Activated CD8-positive, alpha-beta T cell treated with anti-CD3 and anti-CD28 coated beads for 36 hours (primary cell): Measurements from ENCODE around the gene CACNA2D3. TPM values are rescaled to one million over a fixed set of nuclear protein-coding genes. Genes with fewer than 3 reads are reported as not detected.

Experiments
- ATAC-seq: fragments of 200-7000 bp; cut with Tn5 transposase; one replicate; pipeline ENCODE4 v1.10.0; 2021; ENCODE audit warnings: mild to moderate bottlenecking, moderate library complexity
- CTCF ChIA-PET: fragments of 350-600 bp; sonication (Branson Sonifier 250); formaldehyde crosslinking; loops from one replicate; lab custom pipeline; 2021; ENCODE audit warnings: antibody characterized with exemption; lab: Charles Lee
- POLR2A ChIA-PET: fragments of 350-600 bp; sonication (Branson Sonifier 250); formaldehyde crosslinking; loops from one replicate; lab custom pipeline; 2021; ENCODE audit warnings: antibody characterized with exemption; lab: Charles Lee
- DNase-seq: peaks from one replicate; pipeline ENCODE4 v3.0.0-alpha.2; 2020
- H3K27ac Mint-ChIP-seq: one replicate; pipeline ENCODE4 v1.8.0; 2021; ENCODE audit warnings: mild to moderate bottlenecking, mixed read lengths
- H3K27me3 Mint-ChIP-seq: one replicate; pipeline ENCODE4 v1.8.0; 2021; ENCODE audit warnings: mixed read lengths
- H3K36me3 Mint-ChIP-seq: one replicate; pipeline ENCODE4 v1.8.0; 2021; ENCODE audit warnings: low read depth, mixed read lengths
- H3K4me1 Mint-ChIP-seq: one replicate; pipeline ENCODE4 v1.8.0; 2021; ENCODE audit warnings: low read depth, mixed read lengths
- H3K4me3 Mint-ChIP-seq: one replicate; pipeline ENCODE4 v1.8.0; 2021; ENCODE audit warnings: mild to moderate bottlenecking, moderate library complexity, mixed read lengths
- H3K9me3 Mint-ChIP-seq: one replicate; pipeline ENCODE4 v1.8.0; 2021; ENCODE audit warnings: mixed read lengths
- intact Hi-C: fragments of 100-400 bp; cut with micrococcal nuclease; formaldehyde crosslinking; loops from one replicate; pipeline ENCODE4 v1.10.0; 2022
- total RNA-seq, 2 experiments: library from RNA; stranded (reverse); gene quantifications; one replicate each; pipeline ENCODE4 v1.2.3, GENCODE V29; 2021
- TF ChIP-seq, protein P1 (sequence below): fragments of 200-600 bp; IDR thresholded peaks from one replicate; pipeline ENCODE4 v1.8.0; 2022; ENCODE audit warnings: antibody characterized with exemption, mild to moderate bottlenecking

The CACNA2D3 gene
- total RNA-seq, 2 experiments from 2014 or later = not detected

DNA sequence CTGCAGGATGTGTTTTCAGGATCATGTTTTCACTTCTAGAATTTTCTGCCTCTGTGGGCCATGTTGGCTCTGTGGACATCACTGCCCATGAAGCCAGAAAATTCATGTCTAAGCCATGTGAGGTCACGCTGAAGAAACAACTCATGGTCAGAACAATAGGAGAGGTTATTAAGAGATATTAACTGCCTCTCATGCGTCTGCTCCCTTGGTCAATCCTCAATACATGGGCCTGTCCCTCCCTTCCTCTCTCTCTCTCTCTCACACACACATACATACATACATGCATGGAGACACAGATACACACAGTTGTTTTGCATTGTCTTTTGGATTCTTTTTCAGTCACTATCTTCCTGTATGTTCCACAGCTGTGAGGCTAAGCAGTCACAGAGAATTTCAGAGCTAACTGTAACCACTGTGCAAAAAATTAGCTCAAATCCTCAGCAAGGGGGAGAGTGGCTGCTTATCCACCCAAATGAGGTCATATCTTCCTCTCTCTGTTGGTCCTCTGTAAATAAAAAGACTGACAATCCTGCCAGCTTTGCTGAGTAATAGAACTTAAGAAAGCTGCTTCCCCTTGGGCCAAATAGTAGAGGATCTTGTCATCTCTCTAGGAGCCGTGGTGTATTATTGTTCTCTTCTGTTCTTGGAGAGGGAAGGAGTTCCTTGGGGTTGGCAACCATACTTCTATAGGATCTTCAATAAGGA, 759.9 kb downstream of the CACNA2D3 start:
- intact Hi-C loops = no loop called here

GRCh38 chr3:54888162-54888561, 765.8 kb downstream of the CACNA2D3 start:
- H3K9me3 Mint-ChIP-seq = no peaks in the 10 kb centered on the region
- H3K4me3 Mint-ChIP-seq = no peak overlapping the region
- H3K36me3 Mint-ChIP-seq = no peaks in the 10 kb centered on the region
- H3K27ac Mint-ChIP-seq = no peak overlapping the region
- ATAC-seq = no peak
- ChIA-PET CTCF (no interaction called here), POLR2A (interaction anchor here (0.5 kb wide), 1 partner anchor 546 kb away, joined by 3 read pairs; no protein-coding TSS in a partner anchor)
- H3K4me1 Mint-ChIP-seq = no peaks in the 10 kb centered on the region
- intact Hi-C loops = no loop called here
- TF ChIP-seq, protein P1, sequence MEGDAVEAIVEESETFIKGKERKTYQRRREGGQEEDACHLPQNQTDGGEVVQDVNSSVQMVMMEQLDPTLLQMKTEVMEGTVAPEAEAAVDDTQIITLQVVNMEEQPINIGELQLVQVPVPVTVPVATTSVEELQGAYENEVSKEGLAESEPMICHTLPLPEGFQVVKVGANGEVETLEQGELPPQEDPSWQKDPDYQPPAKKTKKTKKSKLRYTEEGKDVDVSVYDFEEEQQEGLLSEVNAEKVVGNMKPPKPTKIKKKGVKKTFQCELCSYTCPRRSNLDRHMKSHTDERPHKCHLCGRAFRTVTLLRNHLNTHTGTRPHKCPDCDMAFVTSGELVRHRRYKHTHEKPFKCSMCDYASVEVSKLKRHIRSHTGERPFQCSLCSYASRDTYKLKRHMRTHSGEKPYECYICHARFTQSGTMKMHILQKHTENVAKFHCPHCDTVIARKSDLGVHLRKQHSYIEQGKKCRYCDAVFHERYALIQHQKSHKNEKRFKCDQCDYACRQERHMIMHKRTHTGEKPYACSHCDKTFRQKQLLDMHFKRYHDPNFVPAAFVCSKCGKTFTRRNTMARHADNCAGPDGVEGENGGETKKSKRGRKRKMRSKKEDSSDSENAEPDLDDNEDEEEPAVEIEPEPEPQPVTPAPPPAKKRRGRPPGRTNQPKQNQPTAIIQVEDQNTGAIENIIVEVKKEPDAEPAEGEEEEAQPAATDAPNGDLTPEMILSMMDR = no peak
- DNase-seq = no peak
- H3K27me3 Mint-ChIP-seq = peaks cover 2% of the 10 kb centered on the region

More for the DNA sequence above, 759.9 kb downstream of the CACNA2D3 start:
- Mint-ChIP-seq H3K9me3 (peaks cover 3% of the 10 kb centered on the region), H3K27ac (no peak overlapping the region), H3K27me3 (no peaks in the 10 kb centered on the region), H3K4me3 (no peak overlapping the region), H3K4me1 (no peaks in the 10 kb centered on the region), H3K36me3 (no peaks in the 10 kb centered on the region)
- TF ChIP-seq, protein P1 = no peak
- DNase-seq = no peak
- CTCF ChIA-PET = no interaction called here
- POLR2A ChIA-PET = no interaction called here
- ATAC-seq = no peak

DNA sequence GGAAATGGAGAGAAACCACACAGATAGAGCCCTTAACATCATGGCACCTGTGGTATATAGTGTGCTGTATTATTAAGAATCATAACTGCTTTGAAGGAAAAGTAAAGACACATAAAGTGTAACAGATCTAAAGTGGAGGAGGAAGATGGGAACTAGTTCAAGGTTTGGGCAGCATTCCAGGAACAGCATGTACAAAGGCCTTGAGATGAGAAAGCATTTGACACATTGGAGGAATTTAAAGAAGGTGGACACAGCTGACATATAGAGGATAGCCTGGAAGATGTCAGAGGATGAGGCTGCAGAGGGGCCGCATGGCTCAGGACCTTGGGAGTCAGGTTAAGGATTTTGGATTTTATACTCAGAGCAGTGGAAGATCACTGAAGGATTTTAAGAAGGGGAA, 766.5 kb downstream of the CACNA2D3 start:
- TF ChIP-seq, protein P1 = no peak
- H3K36me3 Mint-ChIP-seq = no peaks in the 10 kb centered on the region
- H3K9me3 Mint-ChIP-seq = no peaks in the 10 kb centered on the region
- no peak for ATAC-seq
- intact Hi-C loops = no loop called here
- no peak overlapping the region for H3K4me3 Mint-ChIP-seq
- H3K4me1 Mint-ChIP-seq = no peaks in the 10 kb centered on the region
- no peak overlapping the region for H3K27ac Mint-ChIP-seq
- ChIA-PET POLR2A (interaction anchor here (0.5 kb wide), 1 partner anchor 546 kb away, joined by 3 read pairs; no protein-coding TSS in a partner anchor), CTCF (no interaction called here)
- no peak for DNase-seq
- H3K27me3 Mint-ChIP-seq = peaks cover 2% of the 10 kb centered on the region

- no peak overlapping the region for H3K4me3 Mint-ChIP-seq
- no peaks in the 10 kb centered on the region for H3K9me3 Mint-ChIP-seq
- ChIA-PET CTCF (no interaction called here), POLR2A (interaction anchor here (0.6 kb wide), 1 partner anchor 343 kb away, joined by 3 read pairs; no protein-coding TSS in a partner anchor)
- no peaks in the 10 kb centered on the region for H3K36me3 Mint-ChIP-seq
- H3K27me3 Mint-ChIP-seq = peaks cover 2% of the 10 kb centered on the region
- no peak overlapping the region for H3K27ac Mint-ChIP-seq
- no peak for ATAC-seq
- H3K4me1 Mint-ChIP-seq = no peaks in the 10 kb centered on the region
- intact Hi-C loops = no loop called here
- DNase-seq = no peak
- TF ChIP-seq, protein P1 = no peak
Observed at GRCh38 chr3:54889731-54890130, 767.4 kb downstream of the CACNA2D3 start.

DNA sequence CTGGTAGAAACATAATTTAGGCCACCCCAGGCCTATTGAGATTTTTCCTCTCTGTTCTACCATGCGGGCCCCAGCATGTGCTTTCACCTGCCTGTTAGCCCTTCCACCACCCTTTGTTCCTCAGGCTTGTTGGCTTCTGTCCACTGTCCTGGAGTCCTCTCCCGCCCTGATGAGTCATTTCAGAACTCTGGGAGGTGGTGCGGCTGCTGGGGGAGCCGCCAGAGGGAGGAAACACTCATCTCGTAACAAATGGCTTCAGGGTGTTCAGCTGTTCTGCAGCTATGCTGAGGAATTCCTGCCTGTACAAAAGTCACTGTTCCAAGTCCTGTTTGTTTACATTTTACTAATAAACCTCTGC, 769.2 kb downstream of the CACNA2D3 start:
- POLR2A ChIA-PET = no interaction called here
- ATAC-seq (no peak), DNase-seq (no peak)
- no peaks in the 10 kb centered on the region for H3K9me3 Mint-ChIP-seq
- H3K27me3 Mint-ChIP-seq = peaks cover 2% of the 10 kb centered on the region
- no peak overlapping the region for H3K27ac Mint-ChIP-seq
- no peaks in the 10 kb centered on the region for H3K36me3 Mint-ChIP-seq
- intact Hi-C loops = no loop called here
- TF ChIP-seq, protein P1 = no peak
- H3K4me3 Mint-ChIP-seq = no peak overlapping the region
- no peaks in the 10 kb centered on the region for H3K4me1 Mint-ChIP-seq
- CTCF ChIA-PET = no interaction called here
